Osteoblast (primary cell): ENCODE measurements around the gene ZFYVE9. TPM values are rescaled to one million over a fixed set of nuclear protein-coding genes. Genes with fewer than 3 reads are reported as not detected.

Experiments used
- DNase-seq: peaks from one replicate; pipeline ENCODE4 v3.0.0; 2011; ENCODE audit warnings: low spot score, mixed read lengths; ENCODE audit not compliant: insufficient read length; ENCODE audit errors: missing footprints
- H2AFZ ChIP-seq: 2 replicates; pipeline ENCODE4 v1.6.0; 2011; ENCODE audit warnings: mild to moderate bottlenecking, low read length
- H3K27ac ChIP-seq: 2 replicates; pipeline ENCODE4 v1.5.1; 2011; ENCODE audit warnings: mild to moderate bottlenecking, low read depth, low read length, moderate library complexity
- H3K27me3 ChIP-seq: 2 replicates; pipeline ENCODE4 v1.6.0; 2012; ENCODE audit warnings: mild to moderate bottlenecking, control low read depth, inconsistent platforms, low read length, moderate library complexity; ENCODE audit not compliant: insufficient read depth
- H3K36me3 ChIP-seq: 2 replicates; pipeline ENCODE4 v1.5.1; 2011; ENCODE audit warnings: mild to moderate bottlenecking, low read length, control low read depth, moderate library complexity; ENCODE audit not compliant: insufficient read depth
- H3K4me1 ChIP-seq: 2 replicates; pipeline ENCODE4 v1.5.1; 2011; ENCODE audit warnings: mild to moderate bottlenecking, low read length, control low read depth, moderate library complexity; ENCODE audit not compliant: insufficient read depth
- H3K4me2 ChIP-seq: 2 replicates; pipeline ENCODE4 v1.6.0; 2011; ENCODE audit warnings: mild to moderate bottlenecking, low read length; ENCODE audit not compliant: insufficient read depth
- H3K4me3 ChIP-seq: fragments of 200-600 bp; sonication (generic); 3 replicates; pipeline ENCODE4 v1.5.1; 2012; ENCODE audit warnings: mild to moderate bottlenecking, low read length, inconsistent platforms; ENCODE audit not compliant: insufficient read depth
- H3K79me2 ChIP-seq: 2 replicates; pipeline ENCODE4 v1.6.0; 2012; ENCODE audit warnings: mild to moderate bottlenecking, low read length, control low read depth, inconsistent platforms; ENCODE audit not compliant: insufficient read depth
- H3K9me3 ChIP-seq: 2 replicates; pipeline ENCODE4 v1.5.1; 2011; ENCODE audit warnings: low read depth, low read length, control low read depth
- H4K20me1 ChIP-seq: 2 replicates; pipeline ENCODE4 v1.6.0; 2012; ENCODE audit warnings: mild to moderate bottlenecking, low read length, control low read depth; ENCODE audit not compliant: insufficient read depth
- CTCF ChIP-seq: IDR thresholded peaks from 2 replicates; pipeline ENCODE4 v1.5.1; 2011; ENCODE audit warnings: mild to moderate bottlenecking, low read depth, low read length, moderate library complexity; ENCODE audit errors: extremely low read depth
- total RNA-seq: library from RNA; depleted of rRNA; stranded (reverse); fragments of >200 nt; gene quantifications from 2 replicates; pipeline ENCODE4 v1.2.3, GENCODE V29; 2012

ZFYVE9 gene
- total RNA-seq, 1 donor, result 38.0 TPM

GRCh38 chr1:52386458-52386857 lies 244.6 kb downstream of the ZFYVE9 start:
- H3K27me3 ChIP-seq, result no peaks in the 10 kb centered on the region
- no peak for DNase-seq
- H3K27ac ChIP-seq, result no peak overlapping the region
- no peaks in the 10 kb centered on the region for H3K9me3 ChIP-seq
- H3K4me3 ChIP-seq, result no peak overlapping the region
- TF ChIP-seq CTCF, result no peak
- H4K20me1 ChIP-seq, result no peaks in the 10 kb centered on the region
- no peak overlapping the region for H2AFZ ChIP-seq
- no peaks in the 10 kb centered on the region for H3K4me1 ChIP-seq
- no peaks in the 10 kb centered on the region for H3K79me2 ChIP-seq
- H3K36me3 ChIP-seq, result peaks cover 4% of the 10 kb centered on the region
- H3K4me2 ChIP-seq, result no peak overlapping the region

GRCh38 chr1:52393174-52393573 lies 251.3 kb downstream of the ZFYVE9 start:
- Histone ChIP-seq H3K4me1 (no peaks in the 10 kb centered on the region), H3K27me3 (no peaks in the 10 kb centered on the region), H3K36me3 (peaks cover 3% of the 10 kb centered on the region), H3K79me2 (no peaks in the 10 kb centered on the region), H3K4me2 (no peak overlapping the region), H3K9me3 (no peaks in the 10 kb centered on the region), H2AFZ (no peak overlapping the region), H3K4me3 (no peak overlapping the region), H4K20me1 (no peaks in the 10 kb centered on the region), H3K27ac (no peak overlapping the region)
- no peak for TF ChIP-seq CTCF
- DNase-seq, result no peak

Other genes starting within 250 kb of the ZFYVE9 start
- gene RAB3B, start 151.4 kb upstream of the ZFYVE9 start, total RNA-seq, result 14.5 and 21.2 TPM in 2 replicates
- gene KTI12, start 108.3 kb upstream of the ZFYVE9 start, total RNA-seq, result 14.5 and 15.6 TPM in 2 replicates
- 48.5 and 51.3 TPM in 2 replicates for gene TXNDC12, start 86.9 kb upstream of the ZFYVE9 start, total RNA-seq
- 104 and 119 TPM in 2 replicates for gene BTF3L4, start 85.8 kb upstream of the ZFYVE9 start, total RNA-seq
- 39.8 and 41.6 TPM in 2 replicates for gene CC2D1B, start 224.1 kb downstream of the ZFYVE9 start, total RNA-seq